ENCODE results near the gene GOLGA6L9. TPM values are rescaled to one million over a fixed set of nuclear protein-coding genes. Genes with fewer than 3 reads are reported as not detected.
"Not testable (repeated sequence)": the region's sequence is repeated elsewhere in the genome, so short reads cannot be mapped to it uniquely, and the experiment has no call there.

Gene GOLGA6L9
- 1.6 and 2.1 TPM in 2 replicates for total RNA-seq (2014; rRNA removed; shearing (Covaris generic))

GRCh38 chr15:82429693-82430092 lies at the start of gene GOLGA6L9:
GOLGA6L9 (plus strand) TSS chr15:82429816; CDS start chr15:82430080, 264 bp downstream.
- not testable (repeated sequence) for DNase-seq (ENCODE audit: low spot score)

GRCh38 chr15:82381330-82381955 lies 48.2 kb upstream of the GOLGA6L9 start:
- not testable (repeated sequence) for DNase-seq (ENCODE audit: low spot score)

GRCh38 chr15:82387209-82387608 lies 42.4 kb upstream of the GOLGA6L9 start:
- DNase-seq (ENCODE audit: low spot score): not testable (repeated sequence)

DNA sequence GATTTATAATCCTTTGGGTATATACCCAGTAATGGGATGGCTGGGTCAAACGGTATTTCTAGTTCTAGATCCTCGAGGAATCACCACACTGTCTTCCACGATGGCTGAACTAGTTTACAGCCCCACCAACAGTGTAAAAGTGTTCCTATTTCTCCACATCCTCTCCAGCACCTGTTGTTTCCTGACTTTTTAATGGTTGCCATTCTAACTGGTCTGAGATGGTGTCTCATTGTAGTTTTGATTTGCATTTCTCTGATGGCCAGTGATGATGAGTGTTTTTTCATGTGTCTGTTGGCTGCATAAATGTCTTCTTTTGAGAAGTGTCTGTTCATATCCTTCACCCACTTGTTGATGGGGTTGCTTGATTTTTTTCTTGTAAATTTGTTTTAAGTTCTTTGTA lies 39.5 kb upstream of the GOLGA6L9 start:
- DNase-seq (ENCODE audit: low spot score): not testable (repeated sequence)

GRCh38 chr15:82392077-82392476 lies 37.5 kb upstream of the GOLGA6L9 start:
- DNase-seq (ENCODE audit: low spot score): not testable (repeated sequence)

DNA sequence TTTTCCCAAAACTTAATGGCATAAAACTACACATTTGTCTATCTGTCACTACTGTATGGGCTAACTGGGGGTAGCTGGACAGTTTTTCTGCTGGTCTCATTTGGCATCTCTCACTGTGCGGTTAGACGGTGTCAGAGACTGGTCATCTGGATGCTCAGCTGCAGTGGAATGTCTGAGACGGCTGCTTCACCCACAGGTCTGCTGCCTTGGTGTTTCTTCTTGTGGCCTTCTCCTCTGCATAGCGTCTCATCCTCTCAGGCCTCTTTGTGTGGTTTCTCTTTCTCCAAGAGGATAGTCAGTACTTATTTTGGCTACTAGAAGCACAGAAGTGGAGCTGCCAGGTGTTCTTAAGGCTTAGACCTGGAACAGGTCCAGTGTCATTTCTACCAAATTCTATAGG lies 35.9 kb upstream of the GOLGA6L9 start:
- no peak for DNase-seq (ENCODE audit: low spot score)

- not testable (repeated sequence) for DNase-seq (ENCODE audit: low spot score)
Measured at GRCh38 chr15:82395788-82396187, 33.8 kb upstream of the GOLGA6L9 start.

DNA sequence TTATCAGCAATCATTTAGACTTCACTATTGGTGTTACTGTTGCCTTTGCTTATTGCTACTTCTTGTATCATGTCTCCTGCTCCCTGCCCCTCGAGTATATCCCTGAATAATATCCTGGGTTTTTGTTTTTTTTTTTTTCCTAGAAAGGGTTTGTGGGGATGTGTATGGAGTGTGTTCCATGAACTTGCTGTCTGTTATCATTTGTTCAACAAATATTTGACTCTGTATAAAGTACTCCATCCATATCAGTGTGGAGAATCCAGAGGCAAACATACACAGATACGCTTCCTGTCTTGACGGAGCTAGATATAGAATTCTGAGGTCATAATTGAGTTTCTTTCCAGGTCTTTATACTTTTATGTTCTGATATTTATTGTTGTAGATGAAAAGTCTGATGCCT lies 31.8 kb upstream of the GOLGA6L9 start:
- no peak for DNase-seq (ENCODE audit: low spot score)

DNA sequence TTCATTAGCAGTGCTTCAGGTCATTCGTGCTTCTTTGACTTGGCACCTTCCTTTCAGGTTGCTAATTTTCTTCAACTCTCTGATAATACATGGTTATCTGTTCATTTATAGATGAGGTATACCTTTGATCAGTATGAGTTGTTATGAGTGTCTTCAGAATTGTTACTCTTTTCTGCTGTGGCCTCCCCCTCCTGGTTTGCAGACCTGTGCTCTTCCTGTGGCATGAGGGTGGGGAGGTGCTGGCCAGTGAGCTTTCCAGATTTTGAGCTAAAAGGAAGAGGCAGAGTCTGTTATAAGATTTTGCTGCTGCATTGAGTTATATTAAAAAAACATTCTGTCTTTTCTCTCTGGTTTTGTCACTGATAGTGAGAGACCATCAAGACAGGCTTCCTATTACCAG lies 30.8 kb upstream of the GOLGA6L9 start:
- no peak for DNase-seq (ENCODE audit: low spot score)

DNA sequence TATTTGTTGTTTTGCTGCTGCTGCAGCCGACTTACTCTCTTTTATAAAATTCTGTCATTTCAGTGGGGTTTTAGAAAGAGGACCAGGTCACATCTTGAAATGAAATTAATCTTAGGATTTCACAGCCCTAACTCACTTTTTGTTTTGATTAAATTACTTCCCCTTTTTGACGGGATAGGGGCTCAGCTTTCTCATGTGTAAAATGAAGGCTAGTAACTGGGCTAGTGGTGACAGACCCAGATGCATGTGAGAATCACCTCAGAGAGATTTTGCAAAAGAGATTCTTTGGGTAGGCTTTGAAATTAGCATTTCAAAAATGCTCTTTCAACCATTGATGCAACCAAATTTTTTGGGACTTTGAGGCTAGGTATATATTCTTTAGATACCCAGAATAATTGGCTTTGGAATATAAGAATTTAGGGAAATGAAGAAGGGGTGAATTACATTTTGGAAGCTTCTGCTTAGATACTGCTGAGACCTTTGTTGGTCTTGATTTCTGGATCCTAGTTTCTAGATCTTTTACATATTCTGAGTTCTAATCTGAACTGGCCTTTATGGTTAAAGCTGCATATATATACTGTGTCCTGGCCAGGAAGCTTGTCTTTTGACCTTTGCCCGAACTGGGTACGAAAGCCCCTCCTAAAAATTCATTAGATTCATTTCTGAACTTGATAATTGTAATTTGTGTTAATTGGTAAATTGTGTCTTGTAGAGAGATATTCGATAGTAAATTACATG lies 30.1 kb upstream of the GOLGA6L9 start:
- DNase-seq (ENCODE audit: low spot score): not testable (repeated sequence)

GRCh38 chr15:82401918-82402317 lies 27.7 kb upstream of the GOLGA6L9 start:
- not testable (repeated sequence) for DNase-seq (ENCODE audit: low spot score)

DNA sequence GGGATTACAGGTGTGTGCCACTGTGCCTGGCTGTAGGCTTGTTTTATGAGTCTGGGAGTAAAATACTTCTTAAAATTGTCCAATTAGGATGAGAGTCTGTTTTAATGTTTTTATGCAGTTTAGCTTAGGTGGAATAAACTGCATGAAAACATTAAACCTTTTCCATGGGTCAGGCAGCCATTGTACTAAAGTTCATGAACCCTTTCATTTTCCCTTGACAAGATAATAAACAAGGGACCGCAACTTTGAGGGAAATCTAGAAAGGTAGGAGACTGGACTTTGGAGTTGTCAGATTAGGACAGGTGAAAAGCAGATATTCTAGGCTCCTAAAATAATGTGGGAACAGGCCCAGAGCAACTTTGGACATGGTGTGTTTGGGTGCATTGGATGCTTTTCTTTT lies 27.3 kb upstream of the GOLGA6L9 start:
- not testable (repeated sequence) for DNase-seq (ENCODE audit: low spot score)

DNA sequence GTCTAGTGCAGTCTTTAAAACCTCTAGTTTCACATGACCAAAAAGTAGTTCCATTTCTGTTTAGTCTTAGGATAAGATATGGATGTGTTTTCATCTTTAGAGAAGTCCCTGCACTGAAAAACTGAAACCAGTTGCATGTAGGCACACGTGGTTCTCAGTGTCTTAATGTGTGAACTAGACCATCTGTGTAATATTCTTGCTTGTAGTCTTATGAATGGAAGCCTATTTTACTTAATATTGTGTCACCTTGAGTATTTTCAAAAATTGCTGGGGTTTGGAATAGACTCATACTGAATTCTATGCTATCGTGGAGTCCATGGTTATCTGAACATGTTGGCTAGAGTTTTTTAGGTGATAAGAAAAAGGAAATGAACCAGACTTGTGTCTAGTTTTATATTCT lies 23.4 kb upstream of the GOLGA6L9 start:
- not testable (repeated sequence) for DNase-seq (ENCODE audit: low spot score)

DNA sequence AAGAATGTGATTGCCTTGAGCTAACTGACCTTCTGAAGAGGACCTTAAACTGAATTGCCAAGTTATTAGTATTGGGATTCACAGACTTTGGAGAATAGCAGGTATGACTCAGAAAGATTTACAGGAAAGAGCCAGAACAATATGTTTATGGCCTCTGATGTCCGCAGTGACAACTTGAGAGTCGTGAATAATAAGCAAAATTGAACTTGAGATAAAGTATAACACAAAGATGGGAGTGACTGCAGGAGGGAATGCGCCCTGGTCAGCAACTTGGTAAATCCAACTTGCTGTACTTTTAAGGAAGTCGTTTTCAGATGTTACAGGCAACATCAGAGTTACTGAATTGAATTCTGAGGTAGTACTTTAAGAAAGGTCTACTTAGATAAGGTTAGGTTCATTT lies 19.3 kb upstream of the GOLGA6L9 start:
- DNase-seq (ENCODE audit: low spot score): not testable (repeated sequence)

GRCh38 chr15:82411595-82411994 lies 18.0 kb upstream of the GOLGA6L9 start:
- DNase-seq (ENCODE audit: low spot score): not testable (repeated sequence)

DNA sequence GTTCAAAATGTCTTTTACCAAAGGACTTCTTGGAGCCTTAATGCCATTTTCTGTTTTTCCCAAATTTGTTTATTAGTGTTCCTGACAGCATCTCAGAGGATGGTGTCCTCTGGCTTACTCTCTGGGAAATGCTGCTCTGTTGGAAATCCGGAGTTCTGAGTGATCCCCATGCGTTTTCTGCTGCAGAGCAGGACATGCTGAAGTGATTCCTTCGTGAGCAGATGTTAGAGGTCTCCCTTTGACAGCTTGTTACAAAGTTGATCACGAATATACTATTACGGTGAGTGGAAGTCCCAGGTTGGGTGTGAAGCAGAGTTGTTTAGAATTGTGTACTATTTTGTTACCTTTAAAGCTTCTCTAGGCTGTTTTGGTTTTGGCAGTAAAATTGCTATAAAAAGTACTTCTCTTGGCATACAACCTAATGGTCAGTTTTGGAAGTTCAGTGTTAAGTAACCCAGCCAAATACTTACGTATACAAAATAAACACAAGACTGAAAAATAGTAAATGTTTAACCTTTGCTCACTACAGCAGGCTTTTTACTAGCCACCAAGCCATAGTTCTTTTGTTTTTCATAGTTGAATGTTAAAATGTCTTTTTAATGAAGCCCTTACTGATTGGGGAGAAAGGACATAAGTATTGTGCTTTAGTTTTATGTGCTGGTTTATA lies 15.0 kb upstream of the GOLGA6L9 start:
- not testable (repeated sequence) for DNase-seq (ENCODE audit: low spot score)

GRCh38 chr15:82420516-82420915 lies 9.1 kb upstream of the GOLGA6L9 start:
- not testable (repeated sequence) for DNase-seq (ENCODE audit: low spot score)

- not testable (repeated sequence) for DNase-seq (ENCODE audit: low spot score)
Measured at GRCh38 chr15:82420966-82421365, 8.7 kb upstream of the GOLGA6L9 start.

GRCh38 chr15:82427117-82427516 lies 2.5 kb upstream of the GOLGA6L9 start:
- not testable (repeated sequence) for DNase-seq (ENCODE audit: low spot score)

GRCh38 chr15:82445420-82445819 lies 15.8 kb downstream of the GOLGA6L9 start:
- DNase-seq (ENCODE audit: low spot score): not testable (repeated sequence)

DNA sequence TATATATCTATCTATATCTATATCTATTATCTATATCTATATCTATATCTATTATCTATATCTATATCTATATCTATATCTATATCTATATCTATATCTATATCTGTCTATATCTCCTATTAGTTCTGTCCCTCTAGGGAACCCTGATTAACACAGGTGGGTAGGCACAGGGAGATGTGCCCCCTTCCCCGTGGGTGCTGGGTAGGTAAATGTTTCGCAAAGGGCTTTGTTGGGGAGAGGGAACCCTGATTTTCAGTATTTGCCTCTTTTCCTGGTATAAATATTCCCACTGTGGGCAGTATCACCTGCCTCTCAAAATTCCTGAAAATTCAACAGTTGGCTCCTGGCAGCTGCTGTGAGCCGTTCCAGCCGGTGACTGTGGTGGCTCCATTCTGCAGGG lies 27.7 kb downstream of the GOLGA6L9 start:
- DNase-seq (ENCODE audit: low spot score): not testable (repeated sequence)

DNA sequence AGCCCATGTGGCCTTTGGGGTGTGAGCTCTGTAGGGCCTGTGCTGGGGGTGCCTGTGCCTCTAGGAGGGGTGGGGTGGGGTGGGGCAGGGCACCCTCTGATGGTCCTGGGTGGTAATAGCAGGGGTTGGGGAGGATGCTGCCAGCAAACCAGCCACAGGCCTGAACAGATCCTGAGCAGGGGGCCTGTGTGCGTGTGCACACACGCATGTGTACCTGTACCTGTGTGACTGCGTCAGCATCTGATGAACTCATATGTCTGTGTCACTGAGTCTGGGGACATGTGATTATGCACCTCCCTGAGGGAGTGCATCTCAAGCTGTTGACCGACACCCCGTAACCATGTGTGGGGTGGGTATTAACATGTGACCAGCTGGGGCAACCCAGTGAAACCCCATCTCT lies 36.0 kb downstream of the GOLGA6L9 start:
- not testable (repeated sequence) for DNase-seq (ENCODE audit: low spot score)

DNA sequence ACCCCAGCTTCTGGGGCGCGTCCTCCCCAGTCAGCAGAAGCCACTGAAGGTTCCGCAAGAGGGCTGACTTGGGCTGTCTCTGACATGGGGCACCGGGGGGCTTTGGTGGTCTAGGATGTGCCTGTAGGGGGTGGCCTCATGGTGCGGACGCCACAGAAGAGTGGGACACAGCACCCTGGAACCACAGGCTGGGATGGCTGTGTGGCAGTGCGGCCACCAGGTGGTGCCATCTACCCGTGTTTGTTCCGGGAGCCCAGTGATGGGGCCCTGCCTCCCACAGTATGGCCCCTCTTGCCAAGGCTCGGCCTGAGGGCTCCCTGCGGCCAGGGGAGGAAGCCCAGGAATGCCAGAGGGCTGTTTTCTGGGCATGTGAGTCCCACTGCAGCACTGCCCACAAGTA lies 38.6 kb downstream of the GOLGA6L9 start:
- not testable (repeated sequence) for DNase-seq (ENCODE audit: low spot score)
